Stimulated activated CD4-positive, alpha-beta T cell treated with anti-CD3 and anti-CD28 coated beads, Interleukin-4, amount 100 ng/mL, for 1 hour (primary cell): Measurements from ENCODE around the gene PRR19.
"Not testable (repeated sequence)": the region's sequence is repeated elsewhere in the genome, so short reads cannot be mapped to it uniquely, and the experiment has no call there.

ENCODE experiments used
- DNase-seq: peaks from one replicate; pipeline ENCODE4 v3.0.0-alpha.2; 2020

Gene PRR19

GRCh38 chr19:42301646-42302203 is at the start of gene PRR19:
Gene PRR19 (plus strand): TSS chr19:42302132. CDS start chr19:42309585, 7,453 bp downstream.
- peak; percentile 29 for DNase-seq

GRCh38 chr19:42252365-42253244 is 49.3 kb upstream of the PRR19 start:
- no peak for DNase-seq

GRCh38 chr19:42253245-42254088 is 48.5 kb upstream of the PRR19 start:
- peak; percentile 72 for DNase-seq

- DNase-seq, result peak; percentile 84
Observed at GRCh38 chr19:42254089-42254849, 47.7 kb upstream of the PRR19 start.

GRCh38 chr19:42254850-42255765 is 46.8 kb upstream of the PRR19 start, which contains the start of gene ERF:
Gene ERF (minus strand): TSS chr19:42255128. CDS start chr19:42254999, 129 bp downstream.
- DNase-seq, result peak; percentile 94

- DNase-seq, result no peak
Observed at GRCh38 chr19:42255766-42256745, 45.9 kb upstream of the PRR19 start.

- DNase-seq, result not testable (repeated sequence)
Observed at GRCh38 chr19:42257842-42258241, 44.1 kb upstream of the PRR19 start.

GRCh38 chr19:42261763-42262162 is 40.2 kb upstream of the PRR19 start:
- DNase-seq, result no peak

- DNase-seq, result not testable (repeated sequence)
Observed at GRCh38 chr19:42266105-42266504, 35.8 kb upstream of the PRR19 start.

GRCh38 chr19:42266928-42267603 is 34.9 kb upstream of the PRR19 start:
- DNase-seq, result not testable (repeated sequence)

- no peak for DNase-seq
Observed at GRCh38 chr19:42267644-42268141, 34.2 kb upstream of the PRR19 start.

GRCh38 chr19:42268142-42268703 is 33.7 kb upstream of the PRR19 start:
- DNase-seq, result peak; percentile 96

- peak; percentile 99 for DNase-seq
Observed at GRCh38 chr19:42268704-42269477, 33.0 kb upstream of the PRR19 start, which contains the start of gene CIC. Gene CIC (plus strand): TSS chr19:42269252. CDS start chr19:42271784, 2,532 bp downstream.

GRCh38 chr19:42269478-42270345 is 32.2 kb upstream of the PRR19 start:
- DNase-seq, result peak; percentile 7

GRCh38 chr19:42270346-42271044 is 31.4 kb upstream of the PRR19 start:
- DNase-seq, result peak; percentile 64

GRCh38 chr19:42271045-42271419 is 30.9 kb upstream of the PRR19 start:
- no peak for DNase-seq
